ENCODE results near the gene CLEC4M.

DNA sequence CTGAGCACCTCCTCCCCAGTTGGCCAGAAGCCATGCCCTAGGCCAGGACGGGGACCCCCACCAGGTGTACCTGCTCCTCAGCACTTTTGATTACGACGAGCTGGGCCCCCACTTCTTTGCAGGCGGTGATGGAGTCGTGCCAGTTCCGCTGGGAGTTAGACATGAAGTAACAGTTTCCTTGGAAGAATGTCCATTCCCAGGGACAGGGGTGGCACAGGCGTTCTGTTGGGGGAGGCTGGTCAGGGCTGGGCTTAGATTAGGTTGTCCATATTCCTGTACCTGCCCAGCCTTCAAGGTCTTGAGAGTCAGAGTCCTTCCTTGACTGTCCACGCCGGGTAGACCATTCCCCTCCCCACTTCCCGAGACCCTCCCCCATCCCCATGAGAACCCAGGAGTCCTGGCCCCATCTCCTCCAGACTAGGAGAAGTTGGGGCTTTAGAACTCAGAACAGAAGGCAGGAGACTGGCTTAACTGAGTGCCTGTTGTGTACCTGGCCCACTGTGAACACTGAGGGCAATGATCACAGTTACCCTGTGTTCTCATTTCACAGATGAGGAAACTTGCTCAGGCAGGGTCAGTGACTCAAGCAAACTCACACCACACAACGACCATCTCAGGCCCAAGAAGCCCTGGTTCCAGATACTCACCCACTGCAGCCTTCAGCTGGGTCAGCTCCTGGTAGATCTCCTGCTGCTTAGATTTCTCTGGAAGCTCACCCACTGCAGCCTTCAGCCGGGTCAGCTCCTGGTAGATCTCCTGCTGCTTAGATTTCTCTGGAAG, 18.0 kb upstream of the CLEC4M start:
- TF ChIP-seq, protein P1, sequence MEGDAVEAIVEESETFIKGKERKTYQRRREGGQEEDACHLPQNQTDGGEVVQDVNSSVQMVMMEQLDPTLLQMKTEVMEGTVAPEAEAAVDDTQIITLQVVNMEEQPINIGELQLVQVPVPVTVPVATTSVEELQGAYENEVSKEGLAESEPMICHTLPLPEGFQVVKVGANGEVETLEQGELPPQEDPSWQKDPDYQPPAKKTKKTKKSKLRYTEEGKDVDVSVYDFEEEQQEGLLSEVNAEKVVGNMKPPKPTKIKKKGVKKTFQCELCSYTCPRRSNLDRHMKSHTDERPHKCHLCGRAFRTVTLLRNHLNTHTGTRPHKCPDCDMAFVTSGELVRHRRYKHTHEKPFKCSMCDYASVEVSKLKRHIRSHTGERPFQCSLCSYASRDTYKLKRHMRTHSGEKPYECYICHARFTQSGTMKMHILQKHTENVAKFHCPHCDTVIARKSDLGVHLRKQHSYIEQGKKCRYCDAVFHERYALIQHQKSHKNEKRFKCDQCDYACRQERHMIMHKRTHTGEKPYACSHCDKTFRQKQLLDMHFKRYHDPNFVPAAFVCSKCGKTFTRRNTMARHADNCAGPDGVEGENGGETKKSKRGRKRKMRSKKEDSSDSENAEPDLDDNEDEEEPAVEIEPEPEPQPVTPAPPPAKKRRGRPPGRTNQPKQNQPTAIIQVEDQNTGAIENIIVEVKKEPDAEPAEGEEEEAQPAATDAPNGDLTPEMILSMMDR (optimal IDR thresholded peaks at IDR 0.05 in 1 of 3, IDR thresholded peaks at IDR 0.05 in 1 of 3, conservative IDR thresholded peaks at IDR 0.05 in 1 of 3; ENCODE audit: extremely low read depth in 1 of 3, insufficient read depth in 2 of 3, low read length in 3 of 3) = no peak
- no peak for TF ChIP-seq EZH2 (IDR thresholded peaks at IDR 0.05; ENCODE audit: low read length)
